NCI-H1092 (cell line): ENCODE data around the gene ASCC3.
"Not testable (repeated sequence)": the region's sequence is repeated elsewhere in the genome, so short reads cannot be mapped to it uniquely, and the experiment has no call there.

Source experiments
- DNase-seq: peaks from one replicate; lab custom pipeline; 2025; lab: John Stamatoyannopoulos, UW

Gene ASCC3

DNA sequence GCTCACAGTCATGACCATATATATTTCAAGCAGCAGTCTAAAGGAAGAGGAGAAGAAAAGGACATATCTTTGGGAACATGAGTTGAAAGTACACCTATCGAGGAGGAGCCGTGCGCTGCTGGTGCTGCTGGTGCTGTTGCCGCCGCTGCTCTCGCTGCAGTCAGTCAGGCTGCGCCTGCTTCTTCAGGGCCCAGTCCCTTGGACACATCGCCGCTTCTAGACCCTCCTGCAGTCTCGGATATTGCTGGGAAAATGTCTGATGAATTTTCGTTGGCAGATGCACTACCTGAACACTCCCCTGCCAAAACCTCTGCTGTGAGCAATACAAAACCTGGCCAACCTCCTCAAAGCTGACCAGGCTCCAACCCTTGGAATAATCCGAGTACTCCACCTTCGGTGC is 8.2 kb upstream of the ASCC3 start:
- no peak for DNase-seq

DNA sequence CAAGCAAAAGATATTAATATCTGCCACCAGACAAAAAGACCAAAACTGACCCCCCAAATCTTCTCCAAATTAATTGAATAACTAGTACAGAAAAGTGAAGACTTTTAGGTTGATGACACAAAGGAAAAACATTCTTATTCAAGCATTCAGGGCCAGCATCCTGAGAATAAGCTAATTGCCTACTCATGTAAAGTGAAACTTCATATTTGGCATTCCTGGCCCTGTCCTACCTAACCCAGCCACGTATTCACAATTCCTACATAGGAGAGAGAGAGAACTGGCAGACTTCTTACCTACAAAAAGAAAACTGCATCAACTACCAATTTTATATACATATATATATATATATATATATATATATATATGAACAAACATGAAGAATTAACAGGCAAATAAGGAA is 4.9 kb upstream of the ASCC3 start:
- DNase-seq = no peak

DNA sequence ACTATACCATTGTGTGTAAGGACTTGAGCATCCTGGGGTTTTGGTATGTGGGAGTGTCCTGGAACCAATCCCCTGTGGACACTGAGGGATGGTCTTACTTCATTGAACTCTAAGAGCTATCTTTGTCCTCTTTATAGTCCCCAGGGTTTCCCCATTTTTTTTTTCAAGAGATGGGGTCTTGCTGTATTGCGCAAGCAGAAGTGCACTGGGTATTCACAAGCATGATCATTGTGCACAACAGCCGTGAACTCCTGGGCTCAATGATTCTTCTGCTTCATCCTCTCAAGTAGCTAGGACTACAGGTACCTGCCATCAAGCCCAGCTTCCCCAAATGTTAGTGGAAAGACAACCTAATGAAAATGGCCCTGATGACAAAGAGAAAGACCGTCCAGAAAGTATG is 2.2 kb upstream of the ASCC3 start:
- DNase-seq = no peak

DNA sequence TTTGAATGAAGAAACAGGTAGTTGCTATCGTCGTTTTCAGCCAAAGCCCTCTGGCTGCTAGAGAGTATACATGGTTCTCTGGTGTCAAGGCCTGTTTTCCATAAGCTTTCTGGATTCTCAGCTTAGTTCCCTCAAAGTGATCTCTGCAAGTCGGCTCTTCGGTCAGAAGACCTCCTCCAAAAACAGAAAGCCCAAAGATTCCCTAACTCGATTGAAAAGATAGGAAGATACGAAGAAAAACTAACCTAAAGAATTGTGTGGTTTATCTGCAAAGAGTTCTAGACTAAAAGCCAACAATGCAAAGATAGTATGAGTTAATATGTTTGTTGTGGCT is 545 bp upstream of the ASCC3 start:
- DNase-seq = no peak

DNA sequence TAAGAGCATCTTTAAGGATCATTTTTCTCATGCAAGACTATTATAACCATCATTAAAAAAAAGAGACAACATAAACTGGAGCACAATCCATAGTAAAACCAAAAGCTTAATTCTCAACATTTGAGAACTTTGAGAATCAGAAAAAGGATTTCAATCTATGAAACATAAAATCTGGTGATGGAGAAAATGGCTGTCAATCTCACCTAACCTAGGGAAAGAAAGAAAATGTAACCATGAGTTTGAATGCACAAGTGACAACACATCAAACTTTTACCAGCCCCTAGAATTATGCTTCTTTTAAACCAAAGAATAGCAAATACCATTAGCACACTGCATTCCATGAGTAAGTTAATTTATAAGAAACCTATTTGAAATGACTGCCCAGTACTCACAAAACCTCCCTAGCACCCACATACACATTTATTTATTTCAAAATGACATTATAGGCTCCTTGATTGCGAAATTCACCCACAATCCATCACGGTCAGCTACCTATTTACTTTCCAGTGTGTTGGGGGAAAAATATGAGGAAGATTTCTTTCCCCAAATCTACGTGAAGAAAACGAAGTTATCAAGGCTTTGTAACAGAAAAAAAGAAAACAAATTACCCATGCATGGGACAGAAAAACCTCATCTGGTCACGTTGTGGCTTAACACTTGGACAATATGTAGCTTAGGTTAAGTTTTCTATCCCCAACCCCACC is 828 bp downstream of the ASCC3 start:
- no peak for DNase-seq

DNA sequence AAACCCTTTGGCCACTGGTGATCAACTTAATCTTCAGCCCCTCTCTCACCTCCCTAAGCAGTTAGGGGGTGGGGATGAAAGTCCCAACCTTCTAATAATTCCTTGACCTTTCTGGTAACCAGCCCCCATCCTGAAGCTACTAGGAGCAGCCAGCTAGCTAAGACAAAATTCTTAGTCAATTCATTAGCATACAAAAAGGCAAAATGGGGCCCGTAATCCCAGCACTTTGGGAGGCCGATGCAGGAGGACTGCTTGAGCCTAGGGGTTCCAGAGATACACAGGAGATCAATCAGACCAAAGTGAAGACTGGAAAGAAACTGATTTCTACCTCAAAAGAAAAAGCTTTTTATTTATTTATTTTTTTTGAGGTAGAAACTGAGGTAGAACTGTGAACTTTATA is 1.8 kb downstream of the ASCC3 start:
- DNase-seq = no peak

DNA sequence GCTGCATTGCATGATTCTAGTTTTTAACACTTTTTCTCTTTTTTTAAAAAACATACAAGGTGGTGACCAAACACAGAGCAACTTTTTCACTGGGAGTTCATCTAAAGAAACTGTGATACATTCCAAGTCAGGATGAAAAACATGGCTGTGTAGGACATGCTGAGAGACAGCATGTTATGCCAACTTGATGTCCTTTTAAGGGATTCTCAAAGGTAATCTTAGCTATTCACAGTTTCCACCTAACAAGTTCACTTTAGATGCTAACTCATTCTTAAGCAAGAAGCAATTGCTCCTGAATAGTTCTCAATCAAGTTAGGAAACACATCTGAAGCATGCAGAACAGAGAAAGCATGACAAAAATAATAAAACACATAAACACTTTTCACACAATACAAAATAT is 3.3 kb downstream of the ASCC3 start:
- no peak for DNase-seq

DNA sequence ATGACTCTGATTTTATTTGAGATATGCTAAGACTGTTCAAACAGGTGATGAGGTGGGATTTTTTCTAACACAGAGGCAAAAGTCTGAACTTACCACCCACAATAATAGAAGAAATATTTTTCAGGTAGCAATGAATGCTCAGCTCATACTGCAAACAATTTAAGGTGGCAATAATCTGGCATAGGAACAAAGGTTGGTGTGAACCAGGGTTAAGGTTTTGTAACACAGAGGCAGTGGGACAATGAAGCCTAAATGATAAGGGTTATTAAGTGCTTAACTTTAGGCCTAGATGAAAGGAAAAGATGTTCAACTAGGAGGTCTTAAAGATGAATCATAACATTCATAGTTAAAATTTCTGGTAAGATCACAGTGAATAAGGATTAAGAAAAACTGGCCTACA is 4.9 kb downstream of the ASCC3 start:
- DNase-seq = no peak

DNA sequence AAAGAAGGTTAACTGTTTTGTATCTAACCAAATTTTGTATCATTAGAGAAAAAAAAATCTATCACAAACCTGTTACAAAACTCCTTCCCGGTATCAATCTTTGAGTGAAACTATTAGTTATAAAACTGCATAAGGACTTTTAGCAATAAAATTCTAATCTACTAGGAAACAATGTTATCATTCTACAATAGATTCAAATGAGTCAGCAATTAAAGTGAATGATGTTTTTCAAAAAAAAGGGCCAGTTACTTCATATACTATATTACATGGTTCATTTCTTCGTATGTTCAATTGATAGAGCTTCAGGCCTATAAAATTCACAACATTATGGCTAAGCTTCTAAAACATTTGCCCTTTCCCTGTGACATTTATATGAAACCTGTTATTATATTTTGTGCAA is 15.6 kb downstream of the ASCC3 start:
- no peak for DNase-seq

DNA sequence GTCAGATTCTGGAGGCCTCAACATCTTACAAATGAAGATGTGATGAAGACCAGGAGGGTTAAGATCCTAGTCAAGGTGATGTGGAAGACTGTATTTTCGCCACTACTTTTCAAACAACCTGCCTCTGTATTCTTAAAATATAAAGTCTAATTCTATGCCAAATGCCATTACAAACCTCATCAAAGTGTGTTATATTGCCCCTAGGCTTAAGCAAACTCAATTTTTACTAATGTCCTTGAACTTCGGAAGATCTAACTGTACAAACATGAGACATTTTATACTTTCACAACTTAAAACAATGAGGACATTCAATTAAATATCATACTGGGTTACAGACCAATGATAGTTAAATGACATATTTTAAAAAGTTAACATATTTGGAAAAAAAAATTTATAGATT is 19.1 kb downstream of the ASCC3 start:
- DNase-seq = no peak

DNA sequence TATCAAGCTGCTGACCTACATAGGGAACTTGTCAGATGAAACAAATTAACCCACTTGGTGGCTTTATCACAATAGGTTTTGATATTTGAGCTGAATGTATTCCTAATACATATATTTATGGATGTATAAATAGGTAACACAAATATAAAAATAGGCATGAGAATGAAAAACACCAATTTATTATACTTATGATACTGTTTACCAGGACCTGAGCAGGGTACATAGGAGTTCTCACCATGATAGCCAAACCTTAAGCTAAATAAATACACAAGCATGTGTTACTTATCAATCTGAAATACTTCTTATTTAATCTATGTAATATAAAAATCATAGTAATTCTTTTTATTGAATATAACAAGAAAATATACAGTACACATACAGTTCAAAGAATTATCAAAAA is 25.0 kb downstream of the ASCC3 start:
- DNase-seq = no peak

DNA sequence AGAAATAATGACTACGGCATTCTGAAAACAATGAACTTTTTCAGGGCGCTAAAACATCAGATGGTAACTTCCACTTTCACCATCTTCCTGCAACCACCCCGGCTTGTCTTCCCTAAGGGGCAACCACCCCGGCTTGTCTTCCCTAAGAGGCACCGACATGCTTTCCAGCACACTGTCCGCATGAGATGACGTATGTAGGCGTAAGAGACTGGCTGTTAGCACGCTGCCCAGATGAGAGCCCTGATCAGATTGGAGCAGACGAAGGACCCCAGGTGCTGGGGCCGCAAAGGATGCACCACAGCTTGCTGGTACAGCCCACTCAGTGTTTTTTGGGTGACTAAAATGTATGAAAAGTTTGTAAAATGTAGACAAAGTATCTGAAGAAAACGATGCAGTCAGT is 29.3 kb downstream of the ASCC3 start:
- no peak for DNase-seq

DNA sequence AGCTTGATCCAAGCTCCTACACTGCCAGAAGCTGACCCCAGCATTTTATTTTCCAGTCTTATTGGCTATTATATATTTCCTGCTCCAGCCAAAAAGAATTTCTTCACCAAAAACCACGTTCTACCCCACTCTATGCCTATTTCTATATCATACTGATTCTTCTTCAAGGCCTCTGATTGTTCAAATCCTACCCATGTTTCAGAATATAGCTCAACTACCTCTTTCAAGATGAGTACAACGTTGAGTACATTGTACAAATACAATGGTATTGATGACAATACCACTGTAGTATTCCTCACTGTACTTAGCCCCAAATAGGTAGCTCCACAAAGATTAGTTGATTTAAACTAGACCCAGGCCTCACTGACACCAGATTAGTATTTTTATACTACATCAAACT is 31.0 kb downstream of the ASCC3 start:
- DNase-seq = no peak

DNA sequence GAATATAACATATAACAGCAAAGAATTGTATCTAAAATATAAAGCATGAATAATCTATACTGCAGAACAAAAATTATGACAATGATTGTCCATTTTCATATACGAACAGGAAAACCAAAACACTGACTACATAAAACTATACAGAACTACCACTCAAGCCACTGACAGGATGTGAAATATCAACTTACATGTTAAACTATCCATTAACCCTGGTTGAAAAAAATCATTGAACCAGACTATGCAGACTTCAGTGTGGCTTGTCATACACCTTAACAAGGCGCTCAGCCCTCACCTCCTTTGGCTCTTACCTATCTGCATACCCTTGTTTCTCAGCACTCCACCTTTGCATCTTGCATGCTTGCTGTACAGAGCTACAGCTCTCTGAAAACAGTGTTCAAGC is 34.9 kb downstream of the ASCC3 start:
- DNase-seq = no peak

DNA sequence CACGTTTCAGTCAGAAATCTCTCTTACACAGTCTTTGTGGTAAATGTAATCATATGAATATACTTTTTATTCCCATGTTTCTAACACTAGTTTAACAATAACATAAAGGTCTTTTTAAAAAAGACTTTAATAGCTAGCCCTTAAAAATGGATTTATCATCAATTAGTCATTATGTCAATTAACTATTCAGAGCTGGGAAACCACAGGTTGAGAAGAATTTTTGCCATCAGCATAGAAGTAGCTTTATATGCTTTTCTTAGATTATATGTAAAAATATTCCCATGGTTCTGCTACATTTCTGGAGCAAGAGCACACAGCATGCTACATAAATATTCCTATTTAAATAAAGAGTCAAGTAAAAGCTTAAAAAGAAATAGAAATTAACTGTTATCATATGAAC is 35.5 kb downstream of the ASCC3 start:
- no peak for DNase-seq

DNA sequence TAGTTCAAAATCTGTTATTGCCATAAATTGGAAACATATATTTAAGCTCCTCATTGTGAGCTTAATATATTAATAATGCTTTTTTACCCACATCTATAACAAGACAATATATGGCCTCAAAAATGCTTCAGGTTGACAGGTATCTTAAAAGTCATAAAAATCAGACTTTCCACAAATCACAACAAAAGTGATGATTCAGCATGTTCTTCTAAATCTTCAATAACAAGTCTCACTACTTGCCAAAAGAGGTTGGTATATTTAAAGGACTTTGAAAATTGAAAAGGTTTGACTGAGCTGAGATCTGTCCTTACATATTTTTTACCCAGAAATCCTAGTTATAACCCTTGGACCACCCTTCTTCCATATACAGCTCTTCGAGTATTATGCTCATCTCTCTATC is 41.7 kb downstream of the ASCC3 start:
- DNase-seq = no peak

DNA sequence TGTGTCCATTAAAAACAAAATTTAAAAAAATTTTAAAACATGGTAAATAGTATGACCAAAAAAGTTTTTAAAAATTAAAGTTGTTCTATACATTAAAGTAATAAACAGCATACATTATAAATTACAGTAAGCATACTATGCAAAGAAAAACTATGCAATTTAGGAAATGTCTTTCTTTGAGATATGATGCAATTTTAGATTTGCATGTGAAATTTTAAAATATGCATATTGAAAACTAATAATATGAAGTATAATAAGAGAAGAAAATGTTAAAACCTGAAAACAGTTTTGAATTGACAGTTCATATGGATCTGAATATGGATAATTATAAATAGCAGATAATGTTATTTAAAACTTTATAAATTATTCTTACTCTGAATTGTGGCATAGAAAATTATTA is 43.1 kb downstream of the ASCC3 start:
- DNase-seq = no peak

DNA sequence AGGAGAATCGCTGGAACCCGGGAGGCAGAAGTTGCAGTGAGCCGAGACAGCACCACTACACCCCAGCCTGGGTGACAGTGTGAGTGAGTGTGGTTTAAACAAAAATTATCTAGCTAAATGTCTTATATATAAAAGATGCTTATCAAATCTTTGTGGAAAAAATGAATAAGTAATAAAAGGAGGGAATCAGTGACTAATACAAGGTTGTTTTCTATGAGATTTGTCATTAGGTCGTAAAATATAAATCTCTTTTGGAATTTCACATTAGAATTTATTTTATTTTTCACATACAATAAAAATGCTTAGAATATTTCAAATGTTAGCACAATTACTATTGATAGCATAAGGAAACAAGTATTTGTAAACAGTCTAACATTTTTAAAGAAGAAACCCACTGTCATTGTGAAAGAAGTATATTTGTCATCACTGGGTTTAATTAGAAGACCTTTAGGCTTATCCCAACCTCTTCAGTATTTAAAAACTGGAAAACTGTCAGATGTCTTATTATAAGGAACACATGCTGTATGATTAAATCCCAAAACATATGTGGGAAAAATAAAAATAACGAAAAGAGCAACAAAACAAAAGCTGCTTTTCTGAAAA is 47.1 kb downstream of the ASCC3 start:
- DNase-seq = no peak

DNA sequence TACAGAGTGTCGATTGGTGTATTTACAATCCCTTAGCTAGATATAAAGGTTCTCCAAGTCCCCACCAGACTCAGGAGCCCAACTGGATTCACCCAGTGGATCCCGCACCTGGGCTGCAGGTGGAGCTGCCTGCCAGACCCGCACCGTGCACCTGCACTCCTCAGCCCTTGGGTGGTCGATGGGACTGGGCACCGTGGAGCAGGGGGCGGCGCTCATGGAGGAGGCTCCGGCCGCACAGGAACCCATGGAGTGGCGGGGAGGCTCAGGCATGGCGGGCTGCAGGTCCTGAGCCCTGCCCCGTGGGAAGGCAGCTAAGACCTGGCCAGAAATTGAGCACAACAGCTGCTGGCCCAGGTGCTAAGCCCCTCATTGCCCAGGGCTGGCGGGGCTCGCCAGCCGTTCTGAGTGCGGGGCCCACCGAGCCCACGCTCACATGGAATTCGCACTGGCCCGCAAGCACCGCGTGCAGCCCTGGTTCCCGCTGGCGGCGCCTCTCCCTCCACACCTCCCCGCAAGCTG is 52.0 kb downstream of the ASCC3 start:
- DNase-seq = not testable (repeated sequence)

DNA sequence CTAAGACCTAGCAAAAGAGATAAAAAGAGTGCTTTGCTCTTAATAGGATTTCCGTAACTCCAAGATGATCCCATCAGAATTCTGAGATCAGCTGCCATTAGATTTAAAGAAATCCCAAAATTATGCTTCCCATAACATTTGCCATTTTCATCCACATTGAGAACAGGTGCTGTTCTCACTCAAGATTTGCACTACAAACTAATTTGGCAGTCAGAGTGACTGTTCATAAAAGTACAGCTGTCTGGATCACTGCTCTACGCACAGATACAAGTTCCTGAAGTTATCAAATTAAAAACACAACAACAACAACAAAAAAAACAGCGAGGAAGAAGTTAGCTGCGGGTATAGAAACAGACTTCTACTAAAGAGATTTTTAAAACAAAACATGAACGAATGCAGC is 58.1 kb downstream of the ASCC3 start:
- DNase-seq = no peak

DNA sequence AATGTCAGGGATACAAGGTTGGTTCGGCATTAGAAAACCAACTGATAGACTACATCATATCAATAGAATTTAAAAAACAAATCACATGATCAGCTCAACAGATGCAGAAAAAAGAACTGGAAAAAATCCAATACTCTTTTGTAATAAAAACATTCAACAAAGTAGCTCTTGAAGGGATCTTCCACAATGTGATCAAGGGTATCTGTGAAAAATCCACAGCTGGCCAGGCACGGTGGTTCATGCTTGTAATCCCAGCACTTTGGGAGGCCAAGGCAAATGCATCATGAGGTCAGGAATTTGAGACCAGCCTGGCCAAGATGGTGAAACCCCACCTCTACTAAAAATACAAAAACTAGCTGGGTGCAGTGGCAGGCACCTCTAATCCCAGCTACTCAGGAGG is 63.1 kb downstream of the ASCC3 start:
- no peak for DNase-seq

DNA sequence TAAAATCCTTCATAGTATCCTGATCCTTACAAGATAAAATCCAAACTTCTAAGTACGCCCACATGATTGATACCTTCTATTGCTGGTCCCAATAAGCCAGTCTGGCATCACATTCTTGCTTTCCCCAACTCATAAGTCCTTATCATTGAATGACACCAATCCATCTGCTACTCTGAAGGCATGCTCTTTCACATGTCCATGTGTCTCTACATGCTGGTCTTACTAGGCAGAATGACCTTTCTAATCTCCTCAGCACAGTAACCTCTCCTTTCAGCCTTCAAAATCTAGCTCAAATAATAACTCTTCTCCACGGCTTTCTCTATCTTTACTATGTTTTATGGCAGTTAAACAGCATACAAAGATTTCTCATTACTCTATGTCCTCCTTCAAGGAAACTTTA is 71.1 kb downstream of the ASCC3 start:
- DNase-seq = no peak

DNA sequence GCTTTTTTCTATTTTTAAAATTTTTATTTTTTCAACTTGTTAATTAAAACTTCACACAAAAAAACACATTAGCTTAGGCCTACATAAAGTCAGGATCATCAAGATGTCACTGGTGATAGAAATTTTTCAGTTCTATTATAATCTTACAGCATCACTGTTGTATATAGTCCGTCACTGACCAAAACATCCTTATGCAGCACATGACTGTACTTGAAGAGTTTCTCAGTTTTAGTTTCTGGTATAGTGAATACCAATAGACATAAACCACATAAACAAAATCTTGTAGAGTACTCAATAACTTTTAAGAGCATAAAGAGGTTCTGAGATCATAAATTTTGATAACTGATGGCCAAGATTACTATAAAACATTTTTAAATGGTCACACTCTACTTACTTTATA is 71.8 kb downstream of the ASCC3 start:
- no peak for DNase-seq

DNA sequence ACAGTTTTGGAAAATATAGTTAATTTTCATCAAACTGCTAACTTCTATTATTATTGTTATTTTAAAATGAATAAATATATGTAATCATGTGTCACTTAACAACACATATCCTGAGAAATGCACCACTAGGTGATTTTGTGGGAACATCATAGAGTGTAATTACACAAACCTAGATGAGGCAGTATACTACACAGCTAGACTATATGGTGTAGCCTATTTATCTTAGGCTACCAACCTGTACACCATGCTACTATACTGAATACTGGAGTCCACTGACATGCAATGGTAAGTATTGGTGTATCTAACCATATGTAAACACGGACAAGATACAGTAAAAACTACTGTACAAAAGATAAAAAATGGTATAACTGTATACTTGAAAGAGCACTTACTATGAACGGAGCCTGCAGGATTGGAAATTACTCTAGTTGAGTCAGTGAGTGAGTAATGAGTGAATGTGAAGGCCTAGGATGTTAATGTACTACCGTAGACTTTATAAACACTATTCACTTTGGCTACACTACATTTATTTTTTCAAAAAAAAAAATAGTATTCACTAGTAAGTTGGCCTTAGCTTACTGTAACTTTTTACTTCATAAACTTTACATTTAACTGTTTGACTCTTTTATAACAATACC is 72.4 kb downstream of the ASCC3 start:
- no peak for DNase-seq
